NCI-H774 (cell line): ENCODE data around the gene NSD1.
"Not testable (repeated sequence)": the region's sequence is repeated elsewhere in the genome, so short reads cannot be mapped to it uniquely, and the experiment has no call there.

Experiments
- DNase-seq: peaks from one replicate; lab custom pipeline; 2025; lab: John Stamatoyannopoulos, UW

NSD1 gene

GRCh38 chr5:177231479-177232250 lies 98.1 kb downstream of the NSD1 start:
- DNase-seq = no peak

- no peak for DNase-seq
These were observed 98.8 kb downstream of the NSD1 start for GRCh38 chr5:177232358-177232757.

- DNase-seq = no peak
These were observed 99.2 kb downstream of the NSD1 start for GRCh38 chr5:177232761-177233160.

GRCh38 chr5:177233206-177233605 lies 99.6 kb downstream of the NSD1 start:
- no peak for DNase-seq

GRCh38 chr5:177233802-177234201 lies 100.2 kb downstream of the NSD1 start:
- DNase-seq = no peak

GRCh38 chr5:177234841-177235240 lies 101.3 kb downstream of the NSD1 start:
- DNase-seq = no peak

- no peak for DNase-seq
These were observed 108.2 kb downstream of the NSD1 start for GRCh38 chr5:177241768-177242167.

- no peak for DNase-seq
These were observed 108.7 kb downstream of the NSD1 start for GRCh38 chr5:177242304-177242703.

- DNase-seq = no peak
These were observed 116.4 kb downstream of the NSD1 start for GRCh38 chr5:177249761-177250537.

- no peak for DNase-seq
These were observed 119.7 kb downstream of the NSD1 start for GRCh38 chr5:177253252-177253651.

- DNase-seq = no peak
These were observed 122.7 kb downstream of the NSD1 start for GRCh38 chr5:177256296-177256695.

GRCh38 chr5:177258711-177259110 lies 125.1 kb downstream of the NSD1 start:
- not testable (repeated sequence) for DNase-seq

GRCh38 chr5:177260961-177261360 lies 127.4 kb downstream of the NSD1 start:
- DNase-seq = no peak

- DNase-seq = no peak
These were observed 127.9 kb downstream of the NSD1 start for GRCh38 chr5:177261510-177261909.

GRCh38 chr5:177264178-177264577 lies 130.6 kb downstream of the NSD1 start:
- DNase-seq = no peak

GRCh38 chr5:177265395-177265794 lies 131.8 kb downstream of the NSD1 start:
- no peak for DNase-seq

GRCh38 chr5:177269232-177269895 lies 135.8 kb downstream of the NSD1 start:
- no peak for DNase-seq

GRCh38 chr5:177269976-177270375 lies 136.4 kb downstream of the NSD1 start:
- DNase-seq = no peak

GRCh38 chr5:177270653-177271052 lies 137.1 kb downstream of the NSD1 start:
- DNase-seq = no peak

GRCh38 chr5:177271113-177271512 lies 137.5 kb downstream of the NSD1 start:
- no peak for DNase-seq

- DNase-seq = no peak
These were observed 142.3 kb downstream of the NSD1 start for GRCh38 chr5:177275883-177276282.

GRCh38 chr5:177276886-177277285 lies 143.3 kb downstream of the NSD1 start:
- no peak for DNase-seq

- DNase-seq = no peak
These were observed 154.6 kb downstream of the NSD1 start for GRCh38 chr5:177288191-177288590.
